Endothelial cell of umbilical vein (primary cell): Measurements from ENCODE around the gene BRD1. TPM values are rescaled to one million over a fixed set of nuclear protein-coding genes. Genes with fewer than 3 reads are reported as not detected.

ENCODE experiments used
- BruUV-seq: library from RNA; stranded (reverse); fragments of 400-500 nt; replicated peaks from 2 replicates; lab custom pipeline; 2021; lab: Mats Ljungman, UMichigan
- CTCF ChIA-PET: fragments of 300-600, 350-600 bp; sonication (Branson Sonifier 250); formaldehyde crosslinking; loops from one replicate; lab custom pipeline; 2021; ENCODE audit warnings: antibody characterized with exemption, inconsistent platforms; lab: Charles Lee
- POLR2A ChIA-PET: fragments of 300-600, 350-600 bp; sonication (Branson Sonifier 250); formaldehyde crosslinking; loops from one replicate; lab custom pipeline; 2021; ENCODE audit warnings: antibody characterized with exemption, inconsistent platforms; lab: Charles Lee
- DNase-seq: peaks from one replicate; pipeline ENCODE4 v3.0.0-alpha.2; 2011; ENCODE audit warnings: low read depth, low spot score
- FAIRE-seq: peaks from 2 replicates; lab custom pipeline; 2011; peaks lifted over from hg19 to GRCh38; lab: Jason Lieb, UNC
- H2AFZ ChIP-seq: 2 replicates; pipeline ENCODE4 v1.6.0; 2012; ENCODE audit warnings: low read depth, low read length, control low read depth, inconsistent platforms
- H3K27ac ChIP-seq: 2 replicates; pipeline ENCODE4 v1.5.1; 2011; ENCODE audit warnings: low read depth, mild to moderate bottlenecking, control low read depth, low read length, moderate library complexity; ENCODE audit not compliant: insufficient read depth
- H3K27me3 ChIP-seq, 2 experiments: 2 replicates each; pipeline versions ENCODE4 v1.6.0 to v1.6.1; 2011; ENCODE audit warnings: low read length in 2 of 2, mixed read lengths in 1 of 2; ENCODE audit not compliant: control insufficient read depth in 2 of 2, insufficient read depth in 2 of 2
- H3K36me3 ChIP-seq, 2 experiments: 2 replicates in 1 of 2; 3 replicates in 1 of 2; pipeline ENCODE4 v1.5.1; 2011; ENCODE audit warnings: low read length in 2 of 2, mild to moderate bottlenecking in 1 of 2, moderate library complexity in 1 of 2; ENCODE audit not compliant: control insufficient read depth in 2 of 2, insufficient read depth in 2 of 2; ENCODE audit errors: extremely low read depth in 1 of 2
- H3K4me1 ChIP-seq: 3 replicates; pipeline ENCODE4 v1.5.1; 2011; ENCODE audit warnings: mild to moderate bottlenecking, low read length; ENCODE audit not compliant: control insufficient read depth, insufficient read depth; ENCODE audit errors: extremely low read depth
- H3K4me2 ChIP-seq: 2 replicates; pipeline ENCODE4 v1.6.1; 2011; ENCODE audit warnings: low read length, control low read depth, mixed read lengths; ENCODE audit not compliant: insufficient read depth
- H3K4me3 ChIP-seq, 3 experiments: fragments of 200-600 bp in 1 of 3; sonication (generic), shearing (Covaris generic) in 1 of 3; replicated peaks in 1 of 3; 2 replicates each; pipeline ENCODE4 v1.5.1; 2011 to 2016; ENCODE audit warnings: control low read depth in 3 of 3, low read length in 3 of 3, mild to moderate bottlenecking in 2 of 3, inconsistent platforms in 1 of 3, low read depth in 1 of 3, moderate library complexity in 1 of 3; ENCODE audit not compliant: insufficient read depth in 1 of 3
- H3K79me2 ChIP-seq: 2 replicates; pipeline ENCODE4 v1.6.0; 2012; ENCODE audit warnings: low read length, inconsistent platforms; ENCODE audit not compliant: control insufficient read depth, insufficient read depth
- H3K9ac ChIP-seq: replicated peaks from 2 replicates; pipeline ENCODE3; 2011; ENCODE audit warnings: low read length, control low read depth; ENCODE audit not compliant: insufficient read depth; ENCODE audit errors: extremely low read depth
- H3K9me1 ChIP-seq: replicated peaks from 3 replicates; pipeline ENCODE4 v1.6.0; 2011; ENCODE audit warnings: mild to moderate bottlenecking, low read length; ENCODE audit not compliant: control insufficient read depth, insufficient read depth; ENCODE audit errors: extremely low read depth
- H3K9me3 ChIP-seq: replicated peaks from 2 replicates; pipeline ENCODE4 v1.5.1; 2012; ENCODE audit warnings: low read length, inconsistent platforms; ENCODE audit not compliant: control insufficient read depth, insufficient read depth
- H4K20me1 ChIP-seq: replicated peaks from 2 replicates; pipeline ENCODE3; 2011; ENCODE audit warnings: mild to moderate bottlenecking, low read length; ENCODE audit not compliant: control insufficient read depth, insufficient read depth; ENCODE audit errors: extremely low read depth
- CTCF ChIP-seq, 2 donors: IDR thresholded peaks; 1 replicate in 1 of 2; 2 replicates in 1 of 2; pipeline ENCODE4 v1.5.1; 2011; ENCODE audit warnings: low read length in 2 of 2, mild to moderate bottlenecking in 2 of 2, moderate library complexity in 2 of 2, control low read depth in 1 of 2, inconsistent platforms in 1 of 2, low read depth in 1 of 2; ENCODE audit not compliant: insufficient read depth in 1 of 2; ENCODE audit errors: extremely low read depth in 1 of 2
- EZH2 ChIP-seq: IDR thresholded peaks from 2 replicates; pipeline ENCODE4 v1.6.1; 2012; ENCODE audit warnings: borderline replicate concordance, low read depth, mild to moderate bottlenecking, moderate library complexity, low read length, inconsistent platforms; ENCODE audit not compliant: severe bottlenecking
- FOS ChIP-seq: IDR thresholded peaks from 2 replicates; pipeline ENCODE4 v1.6.1; 2011; ENCODE audit warnings: mild to moderate bottlenecking, low read length, moderate library complexity, borderline replicate concordance; ENCODE audit not compliant: insufficient read depth
- GATA2 ChIP-seq: IDR thresholded peaks from 2 replicates; pipeline ENCODE4 v1.7.0; 2011; ENCODE audit warnings: low read depth, mild to moderate bottlenecking, moderate library complexity, mixed read lengths, low read length; ENCODE audit not compliant: insufficient read length, insufficient read depth
- JUN ChIP-seq: IDR thresholded peaks from 2 replicates; pipeline ENCODE4 v1.6.1; 2011; ENCODE audit warnings: borderline replicate concordance, low read depth; ENCODE audit not compliant: insufficient read length, insufficient read depth
- MAX ChIP-seq: IDR thresholded peaks from 2 replicates; pipeline ENCODE4 v1.6.1; 2011; ENCODE audit not compliant: insufficient read depth, insufficient read length
- MYC ChIP-seq: IDR thresholded peaks from one replicate; pipeline ENCODE4 v1.6.1; 2011; ENCODE audit warnings: mild to moderate bottlenecking, low read depth, low read length
- POLR2A ChIP-seq: IDR thresholded peaks from 2 replicates; pipeline ENCODE4 v1.6.1; 2012; ENCODE audit warnings: low read depth, mild to moderate bottlenecking, control low read depth, low read length
- POLR2AphosphoS5 ChIP-seq: IDR thresholded peaks from 2 replicates; pipeline ENCODE4 v1.6.1; 2012; ENCODE audit warnings: low read depth, mild to moderate bottlenecking, control low read depth, low read length, moderate library complexity; ENCODE audit not compliant: insufficient read depth
- dilution Hi-C: fragments of 300-500 bp; cut with MboI; formaldehyde crosslinking; loops from one replicate; pipeline ENCODE4 v1.15.0; 2019; ENCODE audit warnings: low sequenced_read_pairs; ENCODE audit not compliant: extremely low pct_ligation_motif_present
- intact Hi-C: fragments of 100-400 bp; cut with micrococcal nuclease; formaldehyde crosslinking; loops from one replicate; pipeline ENCODE4 v1.10.0; 2022
- polyA plus RNA-seq, 4 experiments: library from polyadenylated mRNA; depleted of rRNA in 3 of 4; stranded (reverse) in 3 of 4; unstranded in 1 of 4; fragments of >200 nt; gene quantifications; 2 replicates each; pipeline versions ENCODE4 v1.2.1 to v1.2.3, GENCODE V29; 2011 to 2012; ENCODE audit warnings: missing spikeins in 1 of 4
- total RNA-seq: library from RNA; stranded (reverse); gene quantifications from 2 replicates; pipeline ENCODE4 v1.2.3, GENCODE V29; 2021

The BRD1 gene
- total and polyA plus RNA-seq, 2 donors (not counting 3 experiments of a cell fraction or from before 2014, with no cell fraction given) = 8.1 to 41.1 TPM

GRCh38 chr22:49726701-49727101 lies 101.0 kb downstream of the BRD1 start:
- intact Hi-C loops (loop anchor here (10.0 kb wide), 2 partner anchors 422 to 1152 kb away; no protein-coding TSS in a partner anchor), dilution Hi-C loops (no loop called here)
- H4K20me1 ChIP-seq = no peaks in the 10 kb centered on the region
- H3K27me3 ChIP-seq = peaks cover 5 to 6% of the 10 kb centered on the region in 2 experiments
- POLR2A ChIA-PET = no interaction called here
- no peak overlapping the region for H3K27ac ChIP-seq
- no peaks in the 10 kb centered on the region for H3K9me1 ChIP-seq
- H3K36me3 ChIP-seq = no peaks in the 10 kb centered on the region
- H3K4me3 ChIP-seq = no peak overlapping the region
- H3K79me2 ChIP-seq = no peaks in the 10 kb centered on the region
- DNase-seq (no peak), FAIRE-seq (no peak)
- TF ChIP-seq CTCF (IDR thresholded peaks at IDR 0.05; ENCODE audit: extremely low read depth in 1 of 2, insufficient read depth in 1 of 2, low read depth in 1 of 2, low read length in 2 of 2) (no peak), EZH2 (no peak), MAX (no peak), FOS (no peak), MYC (no peak), GATA2 (no peak), POLR2AphosphoS5 (no peak), POLR2A (no peak), JUN (no peak)
- CTCF ChIA-PET = interaction anchor here (4.3 kb wide), 1 partner anchor 94 kb away, joined by 17 read pairs; no protein-coding TSS in a partner anchor
- no peak overlapping the region for H3K4me2 ChIP-seq
- peaks cover 8% of the 10 kb centered on the region for H3K4me1 ChIP-seq
- no peaks in the 10 kb centered on the region for H3K9me3 ChIP-seq
- no peak overlapping the region for H2AFZ ChIP-seq
- H3K9ac ChIP-seq = no peak overlapping the region
- BruUV-seq = no TSS peak
